Hematopoietic multipotent progenitor cell treated with erythropoietin and hydrocortisone succinate and interleukin-3 and kit ligand, for 4 days (in vitro differentiated cells): ENCODE measurements around the gene VIPR2.
A peak's percentile ranks its signal among the peaks of the same experiment; 100 is the strongest.

Experiments used
- DNase-seq: peaks from one replicate; pipeline ENCODE4 v3.0.0-alpha.2; 2015

Gene VIPR2

DNA sequence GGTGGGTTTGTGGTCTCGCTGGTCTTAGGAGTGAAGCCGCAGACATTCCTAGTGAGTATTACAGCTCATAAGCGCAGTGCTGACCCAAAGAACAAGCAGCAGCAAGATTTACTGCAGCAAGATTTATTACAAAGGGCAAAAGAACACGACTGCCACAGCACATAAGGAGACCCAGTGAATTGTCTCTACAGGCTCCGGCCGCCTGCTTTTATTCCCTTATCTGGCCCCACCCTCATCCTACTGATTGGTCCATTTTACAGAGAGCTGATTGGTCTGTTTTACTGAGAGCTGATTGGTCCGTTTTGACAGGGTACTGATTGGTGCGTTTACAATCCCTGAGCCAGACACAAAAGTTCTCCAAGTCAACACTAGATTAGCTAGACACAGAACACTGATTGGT lies 82.1 kb downstream of the VIPR2 start:
- DNase-seq: no peak

DNA sequence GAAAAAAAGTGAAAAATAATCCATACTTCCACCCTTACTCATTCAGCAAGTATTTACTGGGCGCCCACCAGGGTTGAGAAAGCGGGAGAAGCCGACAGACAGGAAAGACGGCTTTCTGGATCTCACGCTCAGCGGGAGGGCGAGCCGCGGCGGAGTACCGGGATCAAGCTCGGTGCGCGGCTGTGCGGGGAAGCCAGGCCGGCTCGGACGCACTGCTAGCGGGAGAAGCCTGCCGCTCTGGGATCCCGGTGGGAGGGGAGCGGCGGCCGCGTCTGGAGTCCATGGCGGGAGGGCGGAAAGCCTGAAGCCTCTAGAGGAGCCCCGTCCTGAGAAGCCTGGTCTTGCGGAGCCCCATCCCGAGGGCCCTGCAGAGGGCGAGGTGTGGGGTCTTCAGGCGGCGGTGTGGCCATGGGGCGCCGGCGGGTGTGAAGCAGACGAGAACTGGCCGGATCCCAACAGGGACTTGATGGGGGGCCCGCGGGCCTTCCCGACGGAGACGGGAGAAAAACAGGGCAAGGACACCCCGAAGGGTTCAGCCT lies 82.9 kb downstream of the VIPR2 start:
- no peak for DNase-seq

DNA sequence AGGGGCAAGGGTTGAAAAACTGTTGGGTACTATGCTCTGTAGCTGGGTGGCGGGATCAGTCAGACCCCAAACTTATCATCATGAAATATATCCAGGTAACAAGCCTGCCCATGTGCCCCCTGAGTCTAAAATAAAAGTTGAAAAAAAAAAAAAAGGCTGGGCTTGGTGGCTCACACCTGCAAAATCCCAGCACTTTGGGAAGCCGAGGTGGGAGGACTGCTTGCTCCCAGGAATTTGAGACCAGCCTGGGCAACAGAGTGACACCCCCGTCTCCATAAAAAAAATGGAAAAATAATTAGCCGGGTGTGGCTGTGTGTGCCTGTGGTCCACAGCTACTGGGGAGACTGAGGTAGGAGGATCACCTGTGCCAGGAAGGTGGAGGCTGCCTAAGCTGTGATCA lies 83.5 kb downstream of the VIPR2 start:
- DNase-seq: no peak

DNA sequence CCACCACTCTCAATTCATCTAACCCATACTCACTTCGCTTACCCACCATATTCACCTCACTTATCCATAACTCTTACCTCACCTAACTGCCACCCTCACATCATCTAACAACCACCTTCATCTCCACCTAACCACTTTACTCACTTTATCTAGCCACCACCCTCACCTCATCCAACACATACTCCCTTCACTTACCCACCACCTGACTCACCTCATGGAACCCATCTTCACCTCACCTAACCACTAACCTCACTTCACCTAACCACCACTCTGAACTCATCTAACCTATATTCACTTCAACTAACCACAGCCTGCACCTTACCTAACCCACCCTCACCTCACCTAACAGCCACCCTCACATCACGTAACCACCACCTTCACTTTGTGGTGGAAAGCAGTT lies 84.2 kb downstream of the VIPR2 start:
- no peak for DNase-seq

DNA sequence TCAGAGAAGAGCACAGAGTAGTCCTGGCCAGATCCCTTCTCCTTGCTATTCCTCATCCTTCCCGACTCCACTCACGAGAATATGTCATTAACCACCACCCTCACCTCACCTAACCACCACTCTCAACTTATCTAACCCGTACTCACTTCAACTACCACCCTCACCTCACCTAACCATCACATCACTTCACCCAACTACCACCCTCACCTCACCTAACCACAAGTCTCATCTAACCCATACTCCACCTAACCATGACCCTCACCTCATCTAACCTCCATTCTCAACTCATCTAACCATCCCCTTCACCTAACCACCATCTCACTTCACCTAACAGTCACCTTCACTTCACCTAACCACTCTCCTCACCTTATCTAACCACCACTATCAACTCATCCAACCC lies 85.0 kb downstream of the VIPR2 start:
- no peak for DNase-seq

DNA sequence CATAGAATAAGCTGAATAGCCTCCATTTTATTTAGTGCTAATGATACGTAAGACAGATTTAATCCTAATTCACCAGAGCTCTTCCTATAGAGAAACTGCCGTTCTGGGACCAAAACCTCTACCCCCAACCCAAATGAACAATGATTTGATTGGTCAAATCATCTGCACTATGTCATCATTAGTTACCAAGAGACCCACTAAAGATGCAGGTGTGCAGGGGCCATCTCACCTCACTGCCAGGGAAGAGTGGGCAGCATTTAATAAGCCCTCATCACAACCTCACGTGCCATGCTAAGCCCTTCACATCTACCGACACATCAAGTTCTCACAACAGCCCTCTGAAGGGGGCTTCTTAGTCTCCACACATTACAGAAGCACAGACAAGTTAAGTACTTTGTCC lies 87.0 kb downstream of the VIPR2 start:
- no peak for DNase-seq

DNA sequence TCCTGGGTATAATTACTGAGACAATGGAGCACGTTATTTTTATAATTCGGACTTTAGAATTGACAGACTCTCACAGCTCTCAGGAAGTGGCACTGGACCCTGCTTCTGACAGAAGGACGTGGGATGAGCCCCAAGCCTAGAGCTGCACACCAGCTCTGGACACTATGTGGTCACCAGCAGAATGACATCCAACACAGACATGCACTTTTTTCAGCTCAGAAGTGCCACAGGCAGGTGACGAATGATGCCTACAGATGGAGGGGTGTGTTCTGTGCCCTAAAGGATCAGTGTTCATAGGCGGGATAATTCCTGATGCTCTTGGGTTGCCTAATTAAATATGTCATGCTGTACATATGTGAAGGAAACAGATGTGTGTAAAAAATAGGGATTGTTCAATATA lies 87.9 kb downstream of the VIPR2 start:
- no peak for DNase-seq

DNA sequence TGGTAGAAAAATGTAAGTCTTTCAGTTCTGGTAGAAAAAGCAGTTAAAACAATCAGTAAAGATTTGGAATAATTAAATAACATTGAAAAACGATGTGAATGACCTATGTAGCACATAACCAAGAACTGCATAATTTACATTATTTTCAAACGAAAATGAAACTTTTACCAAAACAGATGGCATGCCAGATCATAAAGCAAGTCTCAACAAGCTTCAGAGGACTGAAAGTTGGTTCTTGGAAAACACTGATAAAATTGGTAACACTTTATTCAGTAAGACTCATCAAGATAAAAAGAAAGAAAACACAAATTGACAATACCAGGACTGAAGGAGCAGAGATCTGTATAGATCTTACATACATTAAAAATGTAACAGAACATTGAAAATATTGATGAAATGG lies 92.8 kb downstream of the VIPR2 start:
- DNase-seq: no peak

DNA sequence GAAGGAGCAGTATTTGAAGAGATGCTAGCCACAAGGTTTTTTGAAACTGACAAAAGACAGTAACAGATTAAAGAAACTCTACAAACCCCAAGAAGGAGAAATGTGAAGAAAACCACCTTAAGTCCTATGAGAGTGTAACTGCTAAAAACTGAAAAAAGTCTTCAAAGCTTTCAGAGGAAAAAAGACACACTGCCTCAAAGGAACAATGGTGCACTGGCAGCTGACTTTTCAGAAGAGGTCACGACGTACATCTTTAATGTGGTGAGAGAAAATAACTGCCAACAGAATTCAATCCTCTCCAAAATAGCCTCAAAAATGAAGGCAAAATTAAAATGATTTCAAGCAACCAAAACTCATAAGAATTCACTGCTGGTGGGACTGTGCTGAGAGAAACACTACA lies 94.0 kb downstream of the VIPR2 start:
- DNase-seq: no peak

DNA sequence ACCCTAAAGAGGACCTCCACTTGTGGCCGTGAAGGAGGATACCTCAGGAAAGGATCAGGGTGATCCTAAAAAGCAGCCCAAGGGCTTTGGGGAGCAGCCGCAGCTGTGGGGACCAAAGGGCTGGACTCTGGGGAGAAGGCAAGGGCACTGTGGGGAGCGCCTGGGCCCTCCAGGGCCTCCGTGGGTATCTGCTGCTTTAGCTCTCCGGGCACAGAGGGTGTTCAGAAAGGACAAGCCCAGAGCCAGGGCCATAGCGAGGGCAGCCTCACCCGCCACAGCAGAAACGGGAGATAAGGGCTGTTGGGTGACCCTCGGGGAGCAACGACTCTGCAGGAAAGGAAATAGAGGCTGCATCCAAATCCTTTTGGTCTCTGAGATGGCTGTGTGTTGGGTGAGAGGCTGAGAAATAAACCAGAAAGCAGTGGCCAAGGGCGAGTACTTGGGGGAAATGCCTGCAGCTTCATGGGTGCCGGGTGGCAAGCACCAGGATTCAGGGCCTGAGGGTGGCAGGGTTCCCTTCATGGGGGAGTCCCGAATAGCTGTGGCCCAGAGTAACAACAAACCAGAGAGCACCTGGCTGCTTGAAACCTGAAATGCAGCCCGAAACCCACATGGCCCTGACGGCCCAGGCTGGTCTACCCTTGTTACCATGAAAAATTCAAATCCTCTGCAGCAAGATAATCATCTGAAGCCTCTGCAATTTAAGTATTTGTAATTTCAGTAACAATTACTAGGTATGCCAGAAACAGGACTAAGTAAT lies 95.2 kb downstream of the VIPR2 start:
- DNase-seq: no peak

DNA sequence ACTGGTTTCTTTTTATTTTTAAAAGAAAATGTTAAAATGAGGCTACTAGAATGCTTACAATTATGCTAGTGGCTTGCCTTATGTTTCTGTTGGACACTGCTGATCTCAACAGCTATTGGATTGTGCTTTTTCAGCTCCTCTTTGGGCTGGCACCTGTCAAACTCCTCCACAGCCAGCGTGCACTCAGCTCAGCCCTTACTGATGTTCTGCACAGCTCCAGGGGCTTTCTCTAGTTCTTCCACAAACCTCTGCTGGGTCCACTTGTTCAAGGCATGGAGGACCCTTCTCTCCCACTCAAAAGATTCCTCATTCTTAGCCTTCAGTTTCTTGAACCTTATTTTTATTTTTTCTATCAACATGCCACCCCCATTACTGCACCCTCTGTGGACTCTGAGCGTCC lies 96.0 kb downstream of the VIPR2 start:
- no peak for DNase-seq

DNA sequence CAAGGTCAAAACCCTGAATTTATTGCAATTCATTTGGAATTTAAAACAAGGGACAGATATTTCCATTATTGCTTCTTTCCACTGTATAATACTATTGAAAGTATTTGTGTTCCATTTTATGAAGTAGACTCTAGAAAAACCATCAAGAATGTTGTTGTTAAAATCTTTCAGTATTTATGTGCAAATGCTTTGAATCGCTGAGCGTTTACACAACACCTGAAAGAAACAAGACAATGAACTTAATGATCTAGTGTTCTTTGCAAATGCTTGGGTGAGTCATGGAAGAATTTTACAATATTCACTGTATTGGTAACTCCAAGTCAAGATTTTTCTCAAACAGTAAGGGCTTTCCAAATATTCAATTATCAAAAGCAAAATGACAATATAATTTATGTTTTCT lies 97.1 kb downstream of the VIPR2 start:
- no peak for DNase-seq

DNA sequence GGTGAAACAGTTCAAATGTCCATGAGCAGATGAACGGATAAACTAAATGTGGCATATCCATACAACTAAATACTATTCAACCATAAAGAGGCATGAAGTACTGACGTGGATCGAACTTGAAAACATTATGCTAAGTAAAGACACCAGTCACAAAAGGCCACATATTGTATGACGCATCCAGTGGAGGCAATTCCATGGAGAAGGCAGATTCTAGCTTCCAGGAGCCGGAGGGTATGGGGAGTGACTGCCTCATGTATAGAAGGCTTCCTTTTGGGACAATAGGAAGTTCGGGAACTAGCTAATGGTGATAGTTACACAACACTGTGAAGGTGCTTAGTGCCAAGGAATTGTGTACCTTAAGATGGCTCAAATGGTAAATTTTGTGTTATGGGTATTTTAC lies 98.4 kb downstream of the VIPR2 start:
- DNase-seq: no peak

DNA sequence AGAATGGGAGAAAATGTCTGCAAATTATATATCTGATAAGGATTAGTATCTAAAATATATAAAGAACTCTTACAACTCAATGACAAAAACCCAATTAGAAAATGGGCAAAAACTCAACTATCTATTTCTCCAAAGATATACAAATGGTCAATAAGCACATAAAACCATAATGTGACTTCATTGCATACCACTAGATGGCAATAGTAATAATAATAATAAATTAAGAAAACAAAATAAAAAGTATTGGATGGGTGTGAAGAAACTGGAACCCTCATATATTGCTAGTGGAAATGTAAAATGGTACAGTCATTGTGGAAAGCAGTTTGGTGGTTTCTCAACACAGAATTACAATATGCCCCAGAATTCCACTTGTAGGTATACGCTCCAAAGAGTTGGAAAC lies 98.8 kb downstream of the VIPR2 start:
- no peak for DNase-seq

DNA sequence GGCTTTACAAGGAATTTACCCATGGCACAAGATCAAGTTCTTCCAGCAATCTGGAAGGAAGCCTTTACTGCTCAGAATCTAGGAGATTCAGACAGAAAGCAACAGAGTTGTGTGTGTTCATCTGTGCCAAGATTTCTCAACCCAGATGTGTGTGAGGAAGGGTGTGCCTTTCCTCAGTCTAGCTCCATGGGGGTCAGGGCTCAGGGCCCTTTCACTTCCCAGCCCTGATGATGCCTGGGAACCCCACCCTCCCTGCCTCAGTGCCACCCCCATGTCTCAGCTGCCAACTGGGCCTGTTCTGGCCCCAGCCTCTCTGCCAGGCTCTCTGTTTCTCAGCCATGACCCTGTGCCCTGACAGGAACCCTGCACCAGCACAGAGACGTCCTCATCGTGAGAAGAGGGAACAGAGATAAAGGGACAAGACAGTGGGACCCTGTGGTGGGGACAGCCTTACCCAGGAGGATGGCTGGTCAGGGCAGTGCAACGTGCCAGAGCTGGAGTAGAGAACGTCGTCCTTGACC lies 102.0 kb downstream of the VIPR2 start:
- no peak for DNase-seq

DNA sequence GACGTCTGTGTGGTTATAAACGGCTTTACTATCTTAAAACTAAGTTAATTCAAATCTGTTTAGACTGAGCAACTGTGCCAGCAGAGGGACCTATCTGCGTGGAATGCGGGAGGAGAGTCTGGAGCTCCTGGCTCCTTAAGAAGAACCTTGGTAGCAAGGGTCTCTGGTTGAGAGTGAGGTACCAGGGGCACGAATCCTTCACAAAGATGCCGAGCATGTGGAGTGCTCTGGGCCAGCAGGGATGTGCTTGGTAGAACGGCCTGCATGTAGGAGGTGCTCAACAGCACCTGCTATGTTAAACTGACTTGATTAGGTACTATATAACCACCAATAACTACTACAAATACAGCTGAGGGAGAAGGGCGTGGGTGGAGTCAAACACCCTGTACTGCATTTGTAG lies 102.6 kb downstream of the VIPR2 start:
- no peak for DNase-seq

DNA sequence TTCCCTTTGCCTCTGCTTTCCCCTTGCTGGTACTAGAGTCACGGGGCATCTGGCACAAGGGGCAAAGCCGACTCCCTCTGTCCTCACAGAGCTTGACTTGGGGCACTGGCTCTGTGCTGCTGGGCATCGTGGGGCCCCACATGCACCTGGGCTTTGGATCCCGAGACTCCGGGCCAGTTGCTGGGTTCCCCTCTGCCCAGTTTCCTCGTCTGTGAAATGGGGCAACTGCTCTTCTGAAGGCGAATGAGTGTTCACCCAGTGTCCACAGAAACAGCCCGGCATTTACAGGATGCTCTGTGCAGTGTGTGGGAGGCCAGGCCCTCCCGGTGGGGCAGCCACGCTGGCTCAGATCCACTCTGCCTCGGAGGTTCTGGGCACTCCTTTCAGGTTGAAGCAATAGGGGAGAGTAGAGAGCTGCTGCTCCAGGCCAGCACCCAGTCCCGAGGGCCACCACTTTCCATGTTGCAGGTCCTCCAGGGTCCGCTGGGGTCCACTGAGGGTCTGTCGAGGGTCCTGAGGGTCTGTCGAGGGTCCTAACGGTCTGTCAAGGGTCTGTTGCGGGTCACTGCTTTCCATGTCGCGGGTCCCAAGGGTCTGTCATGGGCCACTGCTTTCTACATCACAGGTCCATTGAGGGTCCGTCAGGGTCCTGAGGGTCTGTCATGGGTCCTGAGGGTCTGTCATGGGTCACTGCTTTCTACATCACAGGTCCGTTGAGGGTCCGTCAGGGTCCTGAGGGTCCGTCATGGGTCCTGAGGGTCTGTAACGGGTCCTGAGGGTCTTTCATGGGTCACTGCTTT lies 103.6 kb downstream of the VIPR2 start:
- DNase-seq: no peak

DNA sequence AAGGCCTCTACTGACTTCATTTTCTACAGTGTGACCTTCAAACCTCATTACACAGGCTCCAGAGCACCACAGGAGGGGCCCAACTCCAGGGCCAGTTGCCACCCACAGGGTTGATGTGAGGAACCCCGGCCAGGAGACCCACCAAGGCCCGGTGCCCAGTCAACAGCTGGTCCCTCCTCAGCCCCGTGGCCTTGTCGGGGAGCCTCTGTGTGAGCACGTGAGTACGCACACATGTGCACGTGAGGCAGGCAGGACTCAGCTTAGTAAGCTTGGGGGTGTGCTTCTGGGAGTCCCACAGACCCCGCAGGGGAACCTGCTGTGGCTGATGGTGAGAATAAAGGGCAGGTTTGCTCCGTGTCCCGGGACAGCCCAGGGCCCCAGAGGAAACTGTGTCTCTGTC lies 104.5 kb downstream of the VIPR2 start:
- DNase-seq: no peak

DNA sequence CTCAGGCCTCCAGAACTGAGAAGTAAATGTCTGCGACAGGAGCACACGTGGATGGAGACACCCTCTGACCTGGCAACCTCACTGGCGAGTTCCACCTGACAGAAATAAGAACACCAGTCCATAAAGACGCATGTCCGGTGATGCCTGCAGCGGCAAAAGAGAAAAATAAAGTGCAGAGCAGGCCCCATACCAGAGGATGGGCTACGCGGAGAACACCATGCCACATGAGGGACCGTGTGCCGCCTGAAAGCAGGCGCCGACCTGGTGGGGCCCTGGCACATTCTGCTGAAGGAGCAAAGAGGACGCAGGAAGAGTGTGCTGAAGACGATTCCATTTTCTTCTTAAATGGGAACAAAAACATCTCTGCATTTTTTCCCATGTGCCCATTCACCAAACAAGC lies 105.0 kb downstream of the VIPR2 start:
- DNase-seq: no peak

DNA sequence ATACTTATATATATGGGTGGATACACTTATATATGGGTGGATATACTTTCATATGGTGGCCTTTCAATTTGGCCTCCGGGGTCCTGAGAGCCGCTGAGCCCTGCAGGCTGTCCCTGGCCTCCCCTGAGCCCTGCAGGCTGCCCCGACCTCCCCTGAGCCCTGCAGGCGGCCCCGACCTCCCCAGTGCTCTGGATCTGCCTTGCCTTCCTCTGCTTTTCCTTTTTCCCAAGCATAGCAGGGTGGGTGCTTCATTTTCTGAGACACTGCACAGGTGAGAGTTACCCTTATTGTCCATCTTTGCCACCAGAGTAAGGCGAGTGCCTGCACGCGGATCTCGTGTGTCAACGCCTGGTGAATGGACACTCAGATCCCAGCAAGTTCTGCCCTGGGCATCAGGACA lies 106.6 kb downstream of the VIPR2 start:
- DNase-seq: no peak

DNA sequence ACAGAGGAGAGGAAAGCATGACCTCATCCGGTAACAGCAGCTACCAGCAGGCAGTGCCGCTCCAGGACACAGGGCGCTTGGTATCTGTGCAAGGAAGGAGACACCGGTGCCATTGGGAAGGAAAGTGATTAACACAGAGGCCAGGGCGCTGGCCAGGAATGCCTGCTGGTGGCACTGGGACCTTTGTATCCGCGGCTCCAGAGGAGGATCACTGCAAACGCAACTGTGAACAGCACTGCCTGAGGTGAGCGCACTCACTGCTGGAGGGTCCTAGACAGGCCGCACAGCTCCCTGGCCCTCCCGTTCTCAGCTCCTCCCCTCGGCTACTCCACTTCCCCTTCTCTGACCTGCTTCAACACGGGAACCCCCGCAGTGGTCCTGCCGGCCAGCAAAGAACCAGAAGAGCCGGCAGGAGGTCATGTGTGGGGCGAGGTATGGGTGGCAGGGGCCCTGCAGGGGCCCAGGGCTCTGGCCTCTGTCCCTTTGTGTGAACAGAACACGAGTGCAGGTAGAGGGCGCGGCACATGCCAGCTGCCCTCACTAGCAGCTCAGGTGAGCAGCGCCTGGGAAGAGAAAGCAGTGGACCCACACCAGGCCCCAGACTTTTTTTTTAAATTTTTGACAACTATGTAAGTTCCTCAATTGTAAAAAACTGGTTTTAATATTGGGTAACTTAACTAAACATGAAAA lies 107.6 kb downstream of the VIPR2 start:
- DNase-seq: peak; percentile 10

DNA sequence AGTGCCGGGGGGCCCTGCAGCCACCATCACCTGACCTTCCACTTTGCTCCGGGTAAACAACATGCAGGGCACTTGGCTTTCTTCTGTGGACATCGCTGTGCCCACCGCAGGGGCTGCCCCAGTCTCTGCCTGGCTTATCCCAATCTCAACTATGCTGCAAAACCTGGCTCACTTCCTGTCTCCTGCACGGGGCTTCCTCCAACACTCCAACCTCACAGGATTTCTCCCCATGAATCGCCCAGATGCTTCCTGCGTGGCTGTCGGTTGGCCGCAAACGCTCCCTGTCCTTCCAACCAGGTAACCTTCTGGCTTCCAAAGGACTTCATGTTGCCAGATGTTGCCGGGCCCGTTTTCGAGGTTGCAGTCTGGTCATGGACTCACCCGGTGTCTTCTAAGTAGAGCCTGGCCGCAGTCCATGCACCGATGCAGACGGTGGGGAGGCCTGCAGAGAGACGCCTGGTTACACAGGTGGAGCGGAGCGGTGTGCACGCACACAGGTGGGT lies 109.0 kb downstream of the VIPR2 start:
- no peak for DNase-seq

DNA sequence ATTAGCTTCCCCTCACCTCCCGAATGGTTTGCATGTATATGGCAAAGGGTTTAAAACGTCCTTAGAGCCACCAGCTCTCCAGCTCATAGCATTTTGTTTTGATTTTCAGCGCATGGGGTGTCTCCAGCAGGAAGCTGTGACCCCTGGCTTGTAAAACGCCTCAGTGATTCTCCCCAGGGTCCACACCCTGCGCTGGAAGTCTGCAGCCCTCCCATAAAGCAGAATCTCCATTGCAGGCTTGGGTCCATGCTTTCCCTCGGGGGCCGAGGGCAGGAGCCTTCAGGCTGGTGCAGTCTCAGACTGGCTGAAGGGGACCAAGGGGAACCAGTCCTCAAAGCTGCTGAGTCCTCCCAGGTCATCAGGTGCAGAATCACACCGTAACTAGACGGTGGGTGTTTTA lies 109.7 kb downstream of the VIPR2 start:
- DNase-seq: no peak
